ENCODE results near the gene KIDINS220. TPM values are rescaled to one million over a fixed set of nuclear protein-coding genes. Genes with fewer than 3 reads are reported as not detected.
A peak's percentile ranks its signal among the peaks of the same experiment; 100 is the strongest.

The KIDINS220 gene
- total and polyA plus RNA-seq, 2 of the 13 experiments (the other 11 are each of a cell fraction or from before 2014, with no cell fraction given) = 25.2 to 32.3 TPM

DNA sequence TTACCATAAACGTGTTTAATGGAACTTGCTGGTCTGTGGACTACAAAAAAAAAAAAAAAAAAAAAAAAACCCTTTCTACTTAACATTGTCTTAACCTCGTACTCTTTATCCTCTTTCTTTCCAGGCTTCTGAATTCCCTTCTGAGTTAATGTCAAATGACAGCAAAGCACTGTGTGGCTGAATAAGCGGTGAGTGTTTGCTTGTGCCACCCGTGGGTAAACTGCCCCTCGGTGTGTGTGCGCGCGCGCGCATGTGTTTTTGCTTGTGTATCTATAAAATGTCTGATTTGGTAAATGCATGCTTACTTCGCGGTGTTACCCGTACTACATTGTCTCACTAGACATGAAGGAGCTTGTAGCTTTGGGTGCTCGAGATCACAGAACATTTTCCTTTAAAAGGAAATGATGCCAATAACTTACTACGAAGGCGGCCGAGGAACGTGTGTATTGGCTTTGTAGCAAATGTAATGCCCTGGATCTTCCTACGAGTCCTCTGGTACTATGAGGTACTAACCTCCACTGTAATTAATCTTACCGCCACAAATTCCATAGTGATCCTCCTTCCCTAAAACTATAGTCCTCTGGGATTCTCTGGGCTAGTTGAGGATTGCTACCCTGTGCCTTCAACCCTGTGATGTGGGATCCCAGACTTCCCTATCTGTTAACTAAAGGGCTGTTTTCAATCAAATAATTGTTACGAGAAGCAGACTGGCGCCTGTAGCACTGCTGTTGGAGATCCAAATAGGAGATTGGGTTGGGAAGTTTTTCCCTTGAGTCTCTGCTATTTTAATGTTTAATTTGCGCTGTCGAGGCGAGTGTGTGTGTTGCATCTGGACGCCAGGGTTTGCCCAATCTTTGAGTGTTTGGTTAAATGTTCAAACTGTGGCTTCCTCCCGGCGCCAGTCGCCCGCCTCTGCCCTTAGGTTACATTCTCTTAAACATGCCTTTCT is 154.4 kb downstream of the KIDINS220 start (continued):
- TF ChIP-seq ZNF75D (CRISPR knock-in tag; IDR thresholded peaks at IDR 0.05; ENCODE audit: borderline replicate concordance) (no peak), U2AF2 (IDR thresholded peaks at IDR 0.05; ENCODE audit: low read depth, low read length) (no peak), SIN3A (IDR thresholded peaks at IDR 0.05; ENCODE audit: borderline replicate concordance, low read depth, low read length) (peak; percentile 74), ZNF10 (CRISPR knock-in tag; IDR thresholded peaks at IDR 0.05; ENCODE audit: borderline replicate concordance, low read depth) (no peak), ZNF558 (CRISPR knock-in tag; IDR thresholded peaks at IDR 0.05; ENCODE audit: borderline replicate concordance) (peak; percentile 57; the same call in 1 of the 2 replicates), THYN1 (CRISPR knock-in tag; IDR thresholded peaks at IDR 0.05; ENCODE audit: borderline replicate concordance, low read depth) (no peak), ZNF296 (CRISPR knock-in tag; conservative IDR thresholded peaks at IDR 0.05) (no peak), CEBPB (IDR thresholded peaks at IDR 0.05; ENCODE audit: borderline replicate concordance, low read depth, low read length) (peak; percentile 73), NCOR1 (IDR thresholded peaks at IDR 0.05; ENCODE audit: borderline replicate concordance, low read length) (0 out of 2 replicates have a peak, but pooled peaks have one; percentile 21), PHF5A (CRISPR knock-in tag; IDR thresholded peaks at IDR 0.05; ENCODE audit: low read depth, unreplicated experiment) (no peak), KMT2A (CRISPR knock-in tag; IDR thresholded peaks at IDR 0.05) (peak; percentile 46; the same call in 1 of the 2 replicates), ZNF235 (CRISPR knock-in tag; IDR thresholded peaks at IDR 0.05; ENCODE audit: borderline replicate concordance) (no peak), RBFOX2 (IDR thresholded peaks at IDR 0.05; ENCODE audit: low read depth, low read length) (peak; percentile 72)
- TF ChIP-seq, protein P1, sequence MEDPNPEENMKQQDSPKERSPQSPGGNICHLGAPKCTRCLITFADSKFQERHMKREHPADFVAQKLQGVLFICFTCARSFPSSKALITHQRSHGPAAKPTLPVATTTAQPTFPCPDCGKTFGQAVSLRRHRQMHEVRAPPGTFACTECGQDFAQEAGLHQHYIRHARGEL (CRISPR knock-in tag; IDR thresholded peaks at IDR 0.05) = no peak
- TF ChIP-seq, protein P2, sequence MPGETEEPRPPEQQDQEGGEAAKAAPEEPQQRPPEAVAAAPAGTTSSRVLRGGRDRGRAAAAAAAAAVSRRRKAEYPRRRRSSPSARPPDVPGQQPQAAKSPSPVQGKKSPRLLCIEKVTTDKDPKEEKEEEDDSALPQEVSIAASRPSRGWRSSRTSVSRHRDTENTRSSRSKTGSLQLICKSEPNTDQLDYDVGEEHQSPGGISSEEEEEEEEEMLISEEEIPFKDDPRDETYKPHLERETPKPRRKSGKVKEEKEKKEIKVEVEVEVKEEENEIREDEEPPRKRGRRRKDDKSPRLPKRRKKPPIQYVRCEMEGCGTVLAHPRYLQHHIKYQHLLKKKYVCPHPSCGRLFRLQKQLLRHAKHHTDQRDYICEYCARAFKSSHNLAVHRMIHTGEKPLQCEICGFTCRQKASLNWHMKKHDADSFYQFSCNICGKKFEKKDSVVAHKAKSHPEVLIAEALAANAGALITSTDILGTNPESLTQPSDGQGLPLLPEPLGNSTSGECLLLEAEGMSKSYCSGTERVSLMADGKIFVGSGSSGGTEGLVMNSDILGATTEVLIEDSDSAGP (CRISPR knock-in tag; IDR thresholded peaks at IDR 0.05; ENCODE audit: borderline replicate concordance) = no peak
- TF ChIP-seq, protein P3, sequence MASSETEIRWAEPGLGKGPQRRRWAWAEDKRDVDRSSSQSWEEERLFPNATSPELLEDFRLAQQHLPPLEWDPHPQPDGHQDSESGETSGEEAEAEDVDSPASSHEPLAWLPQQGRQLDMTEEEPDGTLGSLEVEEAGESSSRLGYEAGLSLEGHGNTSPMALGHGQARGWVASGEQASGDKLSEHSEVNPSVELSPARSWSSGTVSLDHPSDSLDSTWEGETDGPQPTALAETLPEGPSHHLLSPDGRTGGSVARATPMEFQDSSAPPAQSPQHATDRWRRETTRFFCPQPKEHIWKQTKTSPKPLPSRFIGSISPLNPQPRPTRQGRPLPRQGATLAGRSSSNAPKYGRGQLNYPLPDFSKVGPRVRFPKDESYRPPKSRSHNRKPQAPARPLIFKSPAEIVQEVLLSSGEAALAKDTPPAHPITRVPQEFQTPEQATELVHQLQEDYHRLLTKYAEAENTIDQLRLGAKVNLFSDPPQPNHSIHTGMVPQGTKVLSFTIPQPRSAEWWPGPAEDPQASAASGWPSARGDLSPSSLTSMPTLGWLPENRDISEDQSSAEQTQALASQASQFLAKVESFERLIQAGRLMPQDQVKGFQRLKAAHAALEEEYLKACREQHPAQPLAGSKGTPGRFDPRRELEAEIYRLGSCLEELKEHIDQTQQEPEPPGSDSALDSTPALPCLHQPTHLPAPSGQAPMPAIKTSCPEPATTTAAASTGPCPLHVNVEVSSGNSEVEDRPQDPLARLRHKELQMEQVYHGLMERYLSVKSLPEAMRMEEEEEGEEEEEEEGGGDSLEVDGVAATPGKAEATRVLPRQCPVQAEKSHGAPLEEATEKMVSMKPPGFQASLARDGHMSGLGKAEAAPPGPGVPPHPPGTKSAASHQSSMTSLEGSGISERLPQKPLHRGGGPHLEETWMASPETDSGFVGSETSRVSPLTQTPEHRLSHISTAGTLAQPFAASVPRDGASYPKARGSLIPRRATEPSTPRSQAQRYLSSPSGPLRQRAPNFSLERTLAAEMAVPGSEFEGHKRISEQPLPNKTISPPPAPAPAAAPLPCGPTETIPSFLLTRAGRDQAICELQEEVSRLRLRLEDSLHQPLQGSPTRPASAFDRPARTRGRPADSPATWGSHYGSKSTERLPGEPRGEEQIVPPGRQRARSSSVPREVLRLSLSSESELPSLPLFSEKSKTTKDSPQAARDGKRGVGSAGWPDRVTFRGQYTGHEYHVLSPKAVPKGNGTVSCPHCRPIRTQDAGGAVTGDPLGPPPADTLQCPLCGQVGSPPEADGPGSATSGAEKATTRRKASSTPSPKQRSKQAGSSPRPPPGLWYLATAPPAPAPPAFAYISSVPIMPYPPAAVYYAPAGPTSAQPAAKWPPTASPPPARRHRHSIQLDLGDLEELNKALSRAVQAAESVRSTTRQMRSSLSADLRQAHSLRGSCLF (CRISPR knock-in tag; IDR thresholded peaks at IDR 0.05; ENCODE audit: borderline replicate concordance) = no peak
- TF ChIP-seq, protein P4, sequence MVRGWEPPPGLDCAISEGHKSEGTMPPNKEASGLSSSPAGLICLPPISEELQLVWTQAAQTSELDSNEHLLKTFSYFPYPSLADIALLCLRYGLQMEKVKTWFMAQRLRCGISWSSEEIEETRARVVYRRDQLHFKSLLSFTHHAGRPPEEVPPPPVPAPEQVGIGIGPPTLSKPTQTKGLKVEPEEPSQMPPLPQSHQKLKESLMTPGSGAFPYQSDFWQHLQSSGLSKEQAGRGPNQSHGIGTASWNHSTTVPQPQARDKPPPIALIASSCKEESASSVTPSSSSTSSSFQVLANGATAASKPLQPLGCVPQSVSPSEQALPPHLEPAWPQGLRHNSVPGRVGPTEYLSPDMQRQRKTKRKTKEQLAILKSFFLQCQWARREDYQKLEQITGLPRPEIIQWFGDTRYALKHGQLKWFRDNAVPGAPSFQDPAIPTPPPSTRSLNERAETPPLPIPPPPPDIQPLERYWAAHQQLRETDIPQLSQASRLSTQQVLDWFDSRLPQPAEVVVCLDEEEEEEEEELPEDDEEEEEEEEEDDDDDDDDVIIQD (CRISPR knock-in tag; IDR thresholded peaks at IDR 0.05; ENCODE audit: low read depth) = no peak
- TF ChIP-seq, protein P5, sequence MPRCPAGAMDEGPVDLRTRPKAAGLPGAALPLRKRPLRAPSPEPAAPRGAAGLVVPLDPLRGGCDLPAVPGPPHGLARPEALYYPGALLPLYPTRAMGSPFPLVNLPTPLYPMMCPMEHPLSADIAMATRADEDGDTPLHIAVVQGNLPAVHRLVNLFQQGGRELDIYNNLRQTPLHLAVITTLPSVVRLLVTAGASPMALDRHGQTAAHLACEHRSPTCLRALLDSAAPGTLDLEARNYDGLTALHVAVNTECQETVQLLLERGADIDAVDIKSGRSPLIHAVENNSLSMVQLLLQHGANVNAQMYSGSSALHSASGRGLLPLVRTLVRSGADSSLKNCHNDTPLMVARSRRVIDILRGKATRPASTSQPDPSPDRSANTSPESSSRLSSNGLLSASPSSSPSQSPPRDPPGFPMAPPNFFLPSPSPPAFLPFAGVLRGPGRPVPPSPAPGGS (CRISPR knock-in tag; IDR thresholded peaks at IDR 0.05) = no peak

Measured in HepG2 (cell line).